ENCODE results near the gene ARID4A.
"Not testable (repeated sequence)": the region's sequence is repeated elsewhere in the genome, so short reads cannot be mapped to it uniquely, and the experiment has no call there.

Gene ARID4A

GRCh38 chr14:58298477-58299400 lies at the start of gene ARID4A:
TSS of gene ARID4A (plus strand) at chr14:58298555. CDS start at chr14:58299855, 1,300 bp downstream.
- in situ Hi-C loops (cut with HindIII; ENCODE audit: low sequenced_read_pairs): no loop called here
- H3K4me3 ChIP-seq (ENCODE audit: low read depth, low read length): peak within 1 kb of the TSS; percentile 59
- DNase-seq (ENCODE audit: low read depth): no peak
- TF ChIP-seq CTCF (IDR thresholded peaks at IDR 0.05; ENCODE audit: low read depth, low read length, missing control alignments): no peak

GRCh38 chr14:58249611-58250010 lies 48.7 kb upstream of the ARID4A start:
- H3K4me3 ChIP-seq (ENCODE audit: low read depth, low read length): no peak overlapping the region
- in situ Hi-C loops (cut with HindIII; ENCODE audit: low sequenced_read_pairs): no loop called here
- no peak for DNase-seq (ENCODE audit: low read depth)
- TF ChIP-seq CTCF (IDR thresholded peaks at IDR 0.05; ENCODE audit: low read depth, low read length, missing control alignments): no peak

- no peak for TF ChIP-seq CTCF (IDR thresholded peaks at IDR 0.05; ENCODE audit: low read depth, low read length, missing control alignments)
- in situ Hi-C loops (cut with HindIII; ENCODE audit: low sequenced_read_pairs): no loop called here
- no peak overlapping the region for H3K4me3 ChIP-seq (ENCODE audit: low read depth, low read length)
- DNase-seq (ENCODE audit: low read depth): no peak
Measured at GRCh38 chr14:58258156-58258555, 40.2 kb upstream of the ARID4A start.

GRCh38 chr14:58262005-58262404 lies 36.4 kb upstream of the ARID4A start:
- DNase-seq (ENCODE audit: low read depth); in situ Hi-C loops (cut with HindIII; ENCODE audit: low sequenced_read_pairs); H3K4me3 ChIP-seq (ENCODE audit: low read depth, low read length): not testable (repeated sequence)

- no peak overlapping the region for H3K4me3 ChIP-seq (ENCODE audit: low read depth, low read length)
- in situ Hi-C loops (cut with HindIII; ENCODE audit: low sequenced_read_pairs): no loop called here
- no peak for DNase-seq (ENCODE audit: low read depth)
- no peak for TF ChIP-seq CTCF (IDR thresholded peaks at IDR 0.05; ENCODE audit: low read depth, low read length, missing control alignments)
Measured at GRCh38 chr14:58265401-58265800, 33.0 kb upstream of the ARID4A start.

- no peak for DNase-seq (ENCODE audit: low read depth)
- in situ Hi-C loops (cut with HindIII; ENCODE audit: low sequenced_read_pairs): no loop called here
- no peak overlapping the region for H3K4me3 ChIP-seq (ENCODE audit: low read depth, low read length)
- no peak for TF ChIP-seq CTCF (IDR thresholded peaks at IDR 0.05; ENCODE audit: low read depth, low read length, missing control alignments)
Measured at GRCh38 chr14:58270628-58271027, 27.7 kb upstream of the ARID4A start.

Data from astrocyte of the cerebellum (primary cell).